ENCODE measurements around the gene MUSK.

The MUSK gene

DNA sequence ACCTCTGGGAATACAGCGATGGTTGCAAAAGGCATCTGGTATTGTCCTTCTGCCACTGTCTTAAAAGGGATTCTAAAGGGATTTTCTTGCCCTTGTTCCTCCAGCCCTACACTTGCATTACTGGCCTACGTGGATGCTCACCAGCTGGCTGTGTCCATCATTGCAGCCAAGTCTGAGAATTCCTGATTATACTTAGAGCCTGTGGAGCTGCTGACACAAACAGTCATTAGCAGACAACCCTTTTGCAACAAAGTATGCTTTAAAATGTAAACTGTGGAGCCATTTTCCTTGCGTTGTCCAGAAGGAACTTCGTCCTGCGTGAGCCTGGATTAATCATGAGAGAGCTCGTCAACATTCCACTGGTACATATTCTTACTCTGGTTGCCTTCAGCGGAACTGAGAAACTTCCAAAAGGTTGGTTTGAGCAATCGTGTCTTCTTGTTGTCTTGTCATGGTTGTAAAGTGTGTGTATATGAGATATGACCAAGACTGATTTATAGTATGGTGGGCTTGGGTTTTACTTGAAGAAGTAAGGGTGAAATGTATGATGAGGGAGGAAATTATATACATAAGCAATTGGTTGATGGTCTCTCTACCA, at the start of gene MUSK:
TSS of gene MUSK (plus strand) at position 222 of the 598 bp plus-strand sequence. CDS start at position 336, 114 bp downstream.
- DNase-seq (ENCODE audit: extremely low read depth in 1 of 2, low read depth in 1 of 2): no peak

DNA sequence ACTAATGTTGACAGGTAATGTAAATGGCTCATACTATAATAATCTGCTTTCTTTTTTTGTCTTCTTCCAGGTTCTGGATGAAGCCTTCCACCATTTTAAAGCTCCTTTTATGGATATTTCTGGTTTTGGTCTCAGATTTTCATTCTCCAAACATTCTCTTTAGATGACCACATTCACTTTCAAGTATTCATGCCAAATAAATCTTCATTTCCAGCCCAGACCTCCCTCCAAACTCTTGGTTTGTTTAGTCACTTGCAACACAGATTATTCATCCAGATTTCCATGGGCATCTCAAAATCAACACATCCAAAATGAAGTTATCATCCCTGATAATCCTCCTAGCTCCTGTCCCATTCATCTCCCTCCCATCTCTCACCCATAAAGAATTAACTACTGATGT, 48.8 kb upstream of the MUSK start:
- no peak for DNase-seq (ENCODE audit: extremely low read depth in 1 of 2, low read depth in 1 of 2)

DNA sequence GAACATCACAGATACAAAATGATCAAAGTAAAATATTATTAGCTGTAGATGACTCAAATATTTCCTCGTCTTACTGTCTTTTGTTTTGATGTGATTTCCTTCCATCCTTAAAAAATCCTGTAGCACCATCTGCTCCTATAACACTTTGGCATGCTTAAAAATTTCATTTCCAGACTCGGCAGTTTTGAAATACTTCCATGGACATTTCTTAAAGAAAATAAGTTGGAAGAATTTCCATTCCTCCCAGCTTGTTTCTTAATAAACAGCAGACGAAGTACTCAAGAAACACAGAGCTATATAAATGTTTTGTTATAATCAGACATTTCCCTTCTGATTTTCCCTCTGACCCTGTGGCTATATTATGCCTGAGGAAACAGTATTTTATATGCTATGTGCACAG, 47.9 kb upstream of the MUSK start:
- DNase-seq (ENCODE audit: extremely low read depth in 1 of 2, low read depth in 1 of 2): no peak

DNA sequence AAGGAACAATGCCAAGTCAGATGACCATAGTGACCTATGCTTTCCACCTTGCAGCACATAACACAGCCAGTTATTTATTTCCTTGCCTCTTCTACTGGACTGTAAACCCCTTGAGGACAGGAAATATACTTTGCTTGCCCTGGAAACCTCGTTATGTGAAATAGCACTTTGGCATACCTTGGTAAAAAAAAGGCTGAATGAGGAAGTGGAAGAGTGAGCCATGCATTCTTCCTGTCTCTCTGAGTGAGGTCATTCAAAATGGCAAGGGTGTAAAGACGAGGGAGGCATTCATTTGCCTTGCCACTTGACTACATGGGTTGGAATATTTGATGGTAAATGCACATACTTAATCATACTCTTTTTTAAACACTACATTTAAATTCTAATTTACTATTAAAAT, 46.2 kb upstream of the MUSK start:
- DNase-seq (ENCODE audit: extremely low read depth in 1 of 2, low read depth in 1 of 2): no peak

DNA sequence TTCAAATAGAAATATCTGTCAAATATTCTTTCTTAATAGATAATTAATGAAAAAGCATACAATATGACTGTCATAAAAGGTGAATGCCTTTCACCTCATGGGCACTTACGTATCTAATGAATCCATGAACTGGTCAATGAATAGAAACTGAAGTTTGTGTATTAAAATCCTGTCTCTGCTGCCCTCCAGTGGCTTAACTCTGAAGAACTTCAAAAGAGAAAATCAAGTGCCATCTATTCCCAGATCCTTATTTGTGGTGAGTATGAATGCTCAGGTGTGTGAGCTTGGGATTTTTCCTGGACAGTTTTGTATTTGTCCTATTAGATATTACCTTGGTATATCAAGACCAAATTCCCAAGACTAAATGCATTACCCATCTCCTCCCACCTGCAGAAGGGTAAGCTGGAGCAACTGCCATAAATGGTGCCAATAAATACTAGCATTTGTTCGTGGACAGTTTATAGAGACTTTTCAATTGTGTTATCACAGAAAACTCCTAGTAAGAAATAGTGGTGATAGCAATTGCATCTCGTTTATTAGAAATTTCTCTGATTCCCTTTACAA, 45.0 kb upstream of the MUSK start:
- DNase-seq (ENCODE audit: extremely low read depth in 1 of 2, low read depth in 1 of 2): no peak

DNA sequence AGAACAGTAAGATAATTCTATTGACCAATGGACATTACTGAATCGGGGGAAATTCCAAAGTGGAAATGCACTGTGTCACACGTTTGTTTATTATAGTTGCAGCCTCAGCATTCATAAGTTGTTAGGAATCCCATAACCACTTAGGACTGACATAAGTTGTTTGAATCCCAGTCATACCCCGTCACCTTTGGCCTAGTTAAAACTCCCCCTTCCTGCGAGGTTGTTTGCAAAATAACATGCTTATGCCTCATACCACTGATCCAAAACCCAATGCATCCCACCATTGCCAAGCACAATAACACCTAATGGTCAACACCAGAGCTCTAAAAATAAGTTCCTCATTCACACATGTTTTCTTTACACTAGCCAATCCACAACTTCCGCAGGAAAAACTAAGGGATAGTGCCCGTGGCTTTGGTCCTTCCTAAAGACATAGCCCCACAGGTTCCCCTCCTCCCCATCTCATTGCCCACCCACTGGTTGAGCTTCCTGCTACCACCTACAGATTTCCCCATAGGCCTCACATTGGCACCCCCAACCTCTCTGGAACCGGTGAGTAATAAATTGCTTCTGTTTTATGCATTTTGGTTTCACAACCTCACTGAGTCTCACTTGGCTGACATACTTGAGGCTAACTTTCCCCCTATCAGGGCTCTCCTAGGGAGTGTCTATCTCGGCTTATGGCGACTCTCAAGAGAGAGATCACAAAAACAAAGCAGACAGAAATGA, 42.3 kb upstream of the MUSK start:
- DNase-seq (ENCODE audit: extremely low read depth in 1 of 2, low read depth in 1 of 2): peak; percentile 4 to 23

DNA sequence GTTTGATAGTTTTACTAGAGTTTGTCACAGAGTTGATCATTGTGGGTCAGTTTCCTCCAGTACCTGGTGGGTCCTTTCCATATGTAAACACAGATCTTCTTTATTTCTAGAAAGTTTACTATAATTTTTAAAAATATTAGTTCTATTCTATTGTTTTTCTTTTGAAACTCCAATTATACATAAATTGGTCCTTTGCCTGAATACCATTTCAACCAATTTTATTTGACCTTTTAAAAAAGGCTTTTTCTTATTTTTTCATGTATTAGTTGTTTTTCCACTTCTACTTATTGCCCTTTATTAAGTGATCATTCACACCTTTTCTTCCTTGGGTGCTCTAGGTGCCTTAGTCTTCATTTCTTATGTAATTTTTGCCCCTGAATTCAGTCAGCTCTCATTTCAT, 33.0 kb upstream of the MUSK start:
- DNase-seq (ENCODE audit: extremely low read depth in 1 of 2, low read depth in 1 of 2): no peak

DNA sequence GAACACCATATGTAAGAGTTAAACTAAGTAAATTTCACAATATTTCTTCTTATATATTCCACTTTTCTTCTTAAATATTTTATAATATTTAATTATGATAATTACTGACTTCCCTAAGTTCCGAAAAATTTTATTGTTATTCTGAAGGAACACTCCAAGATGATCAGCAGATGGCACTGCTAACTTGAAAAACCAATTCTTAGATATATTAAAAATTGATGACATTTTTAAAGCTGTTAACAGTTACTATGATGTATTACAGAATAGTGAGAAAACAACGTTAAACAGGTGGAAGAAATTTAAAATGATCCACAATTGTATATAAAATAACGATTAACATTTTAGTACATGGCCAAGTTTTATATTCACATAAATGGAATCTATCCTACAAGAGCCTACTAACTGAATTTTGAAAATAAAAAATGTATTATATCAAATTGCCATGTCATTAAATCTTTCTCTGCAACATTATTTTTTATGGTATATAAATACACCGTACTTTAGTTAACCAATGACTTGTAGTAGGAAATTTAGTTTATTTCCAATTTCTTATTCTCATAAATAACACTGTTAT, 30.1 kb upstream of the MUSK start:
- DNase-seq (ENCODE audit: extremely low read depth in 1 of 2, low read depth in 1 of 2): no peak

DNA sequence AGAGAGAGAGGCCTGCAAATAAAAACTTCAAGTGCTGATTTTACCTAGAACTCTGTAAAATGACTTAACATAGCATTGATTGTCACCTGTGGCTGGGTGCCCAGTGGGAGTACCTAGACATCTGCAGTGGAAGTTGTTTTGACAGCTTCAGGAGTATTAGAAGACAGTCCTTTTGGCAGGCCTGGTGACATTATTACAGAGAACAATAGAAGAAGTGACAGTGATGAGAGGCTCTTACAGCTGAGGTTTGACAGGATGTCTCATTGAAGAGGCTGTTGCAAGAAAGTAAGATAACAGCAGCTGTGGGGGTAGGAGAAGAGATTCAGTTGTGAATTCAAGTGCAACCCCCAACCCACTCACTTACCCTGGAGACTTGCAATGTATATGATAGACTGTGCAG, 27.9 kb upstream of the MUSK start:
- no peak for DNase-seq (ENCODE audit: extremely low read depth in 1 of 2, low read depth in 1 of 2)

DNA sequence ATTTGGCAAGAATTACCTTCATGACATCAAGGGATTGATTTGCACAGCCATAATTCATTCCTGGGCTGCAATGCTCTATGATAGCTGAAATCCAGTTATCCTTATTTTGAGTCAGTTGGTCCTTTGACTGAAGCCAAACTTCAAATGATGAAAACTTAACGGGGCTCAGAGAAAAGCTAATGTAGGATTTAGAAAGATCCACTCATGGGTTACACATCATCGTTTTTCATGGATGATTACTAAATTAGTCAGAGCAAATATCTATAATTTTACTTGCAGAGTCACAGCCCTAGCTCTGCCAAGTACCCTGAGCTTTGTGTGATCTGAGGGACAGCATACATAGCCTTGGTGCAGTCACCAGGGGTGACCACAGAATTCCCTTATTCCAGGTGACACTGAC, 27.3 kb upstream of the MUSK start:
- DNase-seq (ENCODE audit: extremely low read depth in 1 of 2, low read depth in 1 of 2): no peak

DNA sequence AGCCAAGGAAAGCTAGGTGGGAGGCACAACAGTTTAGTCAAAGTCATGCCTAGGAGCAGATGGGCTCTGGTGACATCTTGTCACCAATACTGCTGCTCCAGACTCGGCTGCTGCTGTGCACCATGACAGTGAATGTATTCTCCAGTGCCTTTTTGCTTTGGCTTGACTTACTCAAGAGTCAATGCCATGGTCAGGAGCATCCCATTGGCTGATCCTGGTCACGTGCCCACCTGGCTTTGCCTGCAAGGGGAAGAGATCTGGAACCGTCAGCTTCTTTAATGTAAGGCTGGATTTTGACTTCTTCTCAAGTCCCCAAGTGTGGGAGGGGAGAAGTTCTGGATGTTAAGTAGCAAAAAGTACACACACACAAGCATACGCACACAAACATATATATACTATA, 19.9 kb upstream of the MUSK start:
- no peak for DNase-seq (ENCODE audit: extremely low read depth in 1 of 2, low read depth in 1 of 2)

DNA sequence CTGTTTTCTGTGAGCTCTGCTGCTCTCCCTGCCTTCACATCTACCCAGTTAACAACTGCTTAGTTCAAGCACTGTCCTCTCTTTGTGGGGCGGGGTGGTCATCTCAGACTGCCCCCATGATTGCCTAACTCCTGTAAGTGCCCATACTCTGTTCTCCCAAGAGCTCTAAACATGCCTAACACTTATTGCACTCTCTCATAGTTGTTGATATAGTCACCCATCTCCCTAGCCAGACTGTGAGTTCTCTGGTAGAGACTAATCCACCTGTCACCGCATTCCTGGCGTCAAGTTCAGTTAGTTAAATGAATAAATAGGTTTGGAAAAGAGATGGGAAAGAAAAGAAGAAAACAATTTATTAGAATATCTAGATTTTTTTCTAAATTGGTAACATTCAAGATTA, 18.3 kb upstream of the MUSK start:
- DNase-seq (ENCODE audit: extremely low read depth in 1 of 2, low read depth in 1 of 2): no peak

DNA sequence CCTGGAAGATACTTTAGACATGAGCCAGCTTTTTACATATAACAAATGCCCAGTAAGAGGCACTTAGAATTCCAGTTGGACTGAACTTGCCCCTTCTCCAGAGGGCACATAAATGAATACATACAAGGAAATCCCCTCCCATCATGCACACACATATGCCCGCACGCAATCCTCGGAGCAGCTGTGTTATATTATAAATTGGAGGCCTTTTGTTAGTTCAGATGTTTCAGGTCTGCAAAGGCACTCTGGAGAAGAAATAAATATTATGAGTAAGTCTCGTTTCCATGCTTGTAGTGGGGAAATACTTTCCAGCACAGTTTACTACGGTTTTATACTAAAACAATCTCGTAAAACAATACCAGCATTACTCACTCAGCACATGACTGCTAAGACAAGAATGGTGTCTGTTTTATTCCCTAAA, 17.6 kb upstream of the MUSK start:
- no peak for DNase-seq (ENCODE audit: extremely low read depth in 1 of 2, low read depth in 1 of 2)

DNA sequence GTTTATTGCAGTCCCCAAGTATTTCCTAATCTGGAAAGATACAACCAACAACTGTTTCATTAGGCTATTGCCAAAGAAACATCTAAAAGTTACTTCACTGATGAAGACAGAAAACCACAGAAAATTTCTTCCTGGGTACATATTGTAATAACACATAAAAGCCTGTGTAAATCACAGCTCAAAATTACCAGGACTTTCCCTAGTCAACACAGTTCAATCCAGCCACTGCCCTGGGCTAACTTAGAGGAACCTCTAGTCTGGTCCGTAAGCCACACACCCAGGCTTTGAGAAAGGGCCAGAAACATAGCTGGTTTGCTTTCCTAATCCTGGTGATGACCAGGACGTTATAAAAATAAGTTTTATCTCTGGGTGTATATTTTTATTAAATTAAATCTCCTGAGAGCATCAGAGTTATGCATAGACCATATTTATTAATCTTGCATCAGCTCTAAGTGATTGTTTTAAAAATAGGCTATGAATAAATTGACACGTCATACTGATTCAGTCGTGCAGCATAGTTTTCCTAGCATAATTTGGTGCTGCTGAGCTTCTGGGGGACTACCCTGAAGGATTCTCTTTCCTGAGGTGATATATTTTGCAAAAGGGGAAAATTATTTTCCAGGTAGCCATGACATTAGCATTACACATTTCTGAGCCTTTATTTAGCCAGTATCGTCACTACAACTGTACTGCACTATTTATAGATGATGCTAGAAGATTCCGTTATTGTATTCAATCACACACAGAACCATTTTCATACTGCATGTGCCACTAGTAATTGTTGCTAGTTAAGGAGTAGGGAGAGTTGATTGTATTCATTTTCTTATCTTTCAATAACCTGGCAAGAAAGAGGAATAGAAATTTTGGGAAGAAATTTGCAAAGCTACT, 12.6 kb upstream of the MUSK start:
- no peak for DNase-seq (ENCODE audit: extremely low read depth in 1 of 2, low read depth in 1 of 2)

DNA sequence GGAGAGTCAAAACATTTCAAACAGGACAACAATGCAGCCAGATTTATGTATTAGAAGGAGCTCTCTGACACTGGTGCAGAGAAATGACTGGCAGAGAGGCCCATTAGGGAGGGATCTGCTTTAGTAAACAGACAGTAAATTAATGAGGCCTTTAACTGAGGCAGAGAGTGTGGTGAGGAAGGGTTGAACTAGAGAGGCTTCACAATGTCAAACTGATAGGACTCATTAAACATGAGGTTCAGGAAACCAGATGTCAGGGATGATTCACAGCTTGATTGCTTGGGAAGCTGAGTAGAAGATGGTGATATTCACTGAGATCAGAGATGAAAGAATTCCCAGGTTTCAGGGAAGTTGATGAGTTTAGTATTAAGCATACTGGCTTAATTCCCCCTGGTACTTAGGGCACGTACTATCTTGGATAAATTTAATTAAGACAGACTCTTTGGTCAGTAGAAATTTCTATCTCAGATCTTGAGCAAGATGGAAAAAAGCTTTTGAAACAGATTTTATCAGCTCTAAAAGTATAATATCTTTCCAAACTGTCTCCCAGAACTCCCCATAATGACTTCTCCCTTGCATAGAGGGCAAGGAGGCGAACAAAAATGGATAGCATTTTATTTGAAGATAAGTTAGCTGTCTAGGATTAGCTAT, 8.6 kb upstream of the MUSK start:
- no peak for DNase-seq (ENCODE audit: extremely low read depth in 1 of 2, low read depth in 1 of 2)

DNA sequence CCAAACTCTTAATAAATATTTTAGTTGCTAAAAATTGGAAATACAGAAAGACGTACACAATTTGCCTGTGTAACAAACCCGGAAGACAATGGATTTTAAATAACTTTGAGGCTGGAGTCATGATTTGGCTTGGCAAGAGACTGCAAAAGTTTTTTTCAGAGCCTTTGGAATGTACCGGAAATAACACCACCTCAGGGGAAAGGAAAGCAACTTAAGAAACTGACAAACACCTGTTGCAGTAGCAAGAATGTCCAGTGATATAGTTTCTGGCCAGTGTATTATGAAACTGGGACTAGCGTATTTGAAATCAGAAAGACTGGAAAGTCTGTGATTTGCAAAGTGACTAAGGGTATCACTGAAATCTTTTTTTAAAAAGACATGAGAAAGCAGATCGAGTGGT, 842 bp downstream of the MUSK start:
- DNase-seq (ENCODE audit: extremely low read depth in 1 of 2, low read depth in 1 of 2): no peak

DNA sequence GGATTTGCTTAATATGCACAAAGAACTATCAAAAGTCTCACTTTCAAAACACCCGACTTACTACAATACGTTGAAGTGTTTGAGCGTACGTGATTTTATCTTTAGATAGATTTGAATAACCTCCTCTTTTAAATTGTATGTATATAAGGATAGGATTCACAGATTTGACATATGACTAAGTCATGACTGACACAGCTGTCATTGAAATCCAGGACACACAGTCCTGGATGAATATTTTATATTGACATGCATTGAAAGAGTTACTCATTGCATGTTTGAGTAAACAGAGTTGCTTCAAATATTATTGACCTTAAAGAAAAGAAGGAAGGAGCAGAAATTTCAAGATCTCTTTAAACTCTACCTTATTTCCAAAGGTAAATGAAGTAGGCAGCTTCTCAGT, 3.3 kb downstream of the MUSK start:
- DNase-seq (ENCODE audit: extremely low read depth in 1 of 2, low read depth in 1 of 2): no peak

DNA sequence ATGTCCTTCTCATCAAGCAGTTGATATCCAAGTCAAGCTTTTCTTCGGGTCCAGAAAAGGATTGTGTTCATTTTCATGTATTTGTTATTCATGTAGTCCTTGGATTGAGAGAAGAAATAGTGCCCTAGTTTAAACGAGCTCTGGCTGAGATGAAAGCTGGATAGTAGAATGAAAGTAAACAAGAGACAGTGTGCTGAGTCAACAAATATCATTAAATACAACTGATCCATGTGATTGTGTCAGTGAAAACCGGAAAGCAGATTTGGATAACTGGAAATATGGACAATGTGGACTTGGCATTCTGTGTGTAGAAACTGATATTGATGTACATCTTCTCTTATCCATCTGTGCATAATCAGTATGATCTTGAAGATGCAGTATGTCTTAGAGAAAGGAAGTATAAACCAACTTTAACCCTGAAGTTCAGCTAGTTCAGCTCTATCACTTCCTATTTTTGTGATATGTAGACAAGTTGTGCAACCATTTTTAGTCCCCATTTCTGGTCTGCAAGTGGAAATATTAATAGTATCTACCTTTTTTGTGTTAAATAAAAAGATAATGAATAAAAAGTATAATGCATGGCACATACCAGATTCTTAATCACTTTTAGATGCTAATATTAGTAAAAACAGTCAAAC, 4.4 kb downstream of the MUSK start:
- DNase-seq (ENCODE audit: extremely low read depth in 1 of 2, low read depth in 1 of 2): no peak

DNA sequence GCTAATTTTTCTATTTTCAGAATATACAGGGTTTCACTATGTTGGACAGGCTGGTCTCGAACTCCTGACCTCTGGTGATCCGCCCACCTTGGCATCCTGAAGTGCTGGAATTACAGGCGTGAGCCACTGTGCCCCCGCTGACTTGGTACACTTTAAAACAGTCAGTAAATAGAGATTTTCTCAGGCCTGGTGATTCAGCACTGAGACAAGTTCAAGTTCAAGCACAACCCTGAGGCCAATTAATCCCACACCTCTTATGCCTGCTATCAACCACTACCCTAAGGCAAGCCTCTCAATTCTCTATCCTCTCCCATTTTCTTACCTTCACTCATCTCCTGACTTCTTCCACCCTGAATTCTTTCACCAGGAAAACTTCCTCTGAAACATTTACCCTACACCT, 18.9 kb downstream of the MUSK start:
- DNase-seq (ENCODE audit: extremely low read depth in 1 of 2, low read depth in 1 of 2): no peak

DNA sequence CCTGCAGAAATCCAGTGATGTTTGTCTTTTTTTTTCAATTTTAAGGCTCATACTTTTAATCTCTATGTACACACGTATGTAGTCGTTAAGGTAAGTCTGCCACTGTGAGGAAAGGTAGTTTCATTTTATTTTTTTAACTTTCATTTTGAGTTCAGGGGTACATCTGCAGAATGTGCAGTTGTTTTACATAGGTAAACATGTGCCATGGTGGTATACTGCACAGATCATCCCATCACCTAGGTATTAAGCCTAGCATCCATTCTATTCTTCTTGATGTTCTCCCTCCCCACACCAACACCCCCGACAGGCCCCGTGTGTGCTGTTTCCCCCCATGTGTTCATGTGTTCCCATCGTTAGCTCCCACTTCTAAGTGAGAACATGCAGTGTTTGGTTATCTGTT, 19.7 kb downstream of the MUSK start:
- DNase-seq (ENCODE audit: extremely low read depth in 1 of 2, low read depth in 1 of 2): no peak
